Gastroesophageal sphincter (tissue), 4 donors: ENCODE data around the gene SFMBT2. TPM values are rescaled to one million over a fixed set of nuclear protein-coding genes. Genes with fewer than 3 reads are reported as not detected.

Source experiments
- ATAC-seq: fragments of 150-250 bp; one replicate; pipeline ENCODE4 v1.9.1; 2016; ENCODE audit warnings: mild to moderate bottlenecking, moderate library complexity
- H3K27ac ChIP-seq, 4 donors: fragments of 200-600 bp; sonication (generic) in 3 of 4; 1 replicate in 3 of 4; 2 replicates in 1 of 4; pipeline ENCODE4 v1.5.1; 2016 to 2019
- H3K27me3 ChIP-seq: fragments of 200-600 bp; sonication (generic); one replicate; pipeline ENCODE4 v1.5.1; 2019
- H3K36me3 ChIP-seq, 2 donors: fragments of 200-600 bp; sonication (generic); one replicate each; pipeline ENCODE4 v1.5.1; 2019; ENCODE audit warnings: control low read depth in 1 of 2
- H3K4me1 ChIP-seq, 3 donors: fragments of 200-600 bp; sonication (generic); 1 replicate in 2 of 3; 2 replicates in 1 of 3; pipeline ENCODE4 v1.5.1; 2016 to 2019; ENCODE audit warnings: control low read depth in 2 of 3
- H3K4me3 ChIP-seq, 2 donors: fragments of 200-600 bp; sonication (generic); one replicate each; pipeline ENCODE4 v1.5.1; 2019; ENCODE audit warnings: mild to moderate bottlenecking in 1 of 2, moderate library complexity in 1 of 2
- H3K9me3 ChIP-seq, 3 donors: fragments of 200-600 bp; sonication (generic); one replicate each; pipeline ENCODE4 v1.5.1; 2017 to 2019; ENCODE audit warnings: control low read depth in 2 of 3
- EP300 ChIP-seq: sonication (generic); formaldehyde crosslinking; IDR thresholded peaks from one replicate; pipeline ENCODE4 v1.6.1; 2017; ENCODE audit warnings: antibody characterized with exemption, mild to moderate bottlenecking
- POLR2A ChIP-seq, 2 donors: fragments of 450-650 bp; IDR thresholded peaks; one replicate each; pipeline ENCODE4 v1.6.1; 2017; ENCODE audit warnings: antibody characterized with exemption in 2 of 2, mild to moderate bottlenecking in 2 of 2, moderate library complexity in 1 of 2
- POLR2AphosphoS5 ChIP-seq: sonication (generic); formaldehyde crosslinking; IDR thresholded peaks from one replicate; pipeline ENCODE4 v1.6.1; 2017; ENCODE audit warnings: antibody characterized with exemption
- WGBS, 2 donors: methylation state at CpG; one replicate each; pipeline ENCODE4 v1.1.5; 2018; ENCODE audit warnings: low coverage in 1 of 2; 5-methylcytosine and 5-hydroxymethylcytosine counted together
- total RNA-seq, 4 donors: library from RNA; depleted of rRNA; stranded (reverse); fragments of >200 nt; gene quantifications; one replicate each; pipeline ENCODE4 v1.1.0, GENCODE V29; 2016
- TF ChIP-seq, protein P1 (sequence below), 4 experiments: fragments of 200-600 bp in 2 of 4; fragments of 450-650 bp in 2 of 4; sonication (generic) in 1 of 4; IDR thresholded peaks; one replicate each; pipeline ENCODE4 v1.5.1; 2017 to 2019; ENCODE audit warnings: antibody characterized with exemption in 4 of 4, mild to moderate bottlenecking in 2 of 4, moderate library complexity in 2 of 4

SFMBT2 gene
- total RNA-seq, 4 donors from 2014 or later: 6.9 to 14.3 (median 11.4) TPM

DNA sequence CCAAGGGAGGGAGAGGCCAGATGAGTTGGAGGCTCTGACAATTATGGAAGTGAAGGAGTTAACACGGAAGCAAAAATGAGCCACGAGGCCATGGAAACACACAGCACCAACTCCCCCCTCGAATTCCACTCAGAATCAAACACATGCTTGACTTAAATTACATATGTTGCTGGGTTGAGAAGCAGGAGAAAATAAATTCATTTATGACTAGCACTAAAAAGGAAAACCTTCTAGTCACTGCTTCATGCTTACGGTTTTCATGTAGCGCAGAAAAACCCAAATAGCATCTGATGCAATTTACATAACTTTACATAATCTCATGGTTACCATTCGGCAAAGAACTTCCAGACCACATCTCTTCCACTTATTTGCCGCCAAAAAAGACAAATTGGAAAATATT is 51.5 kb downstream of the SFMBT2 start:
- ATAC-seq: no peak
- no peak overlapping the region for H3K4me3 ChIP-seq
- H3K4me1 ChIP-seq: no peaks in the 10 kb centered on the region
- no peak overlapping the region for H3K27ac ChIP-seq
- 71 to 88% methylated on average over 7 of the region's 7 CpGs for WGBS, 2 donors
- H3K9me3 ChIP-seq: no peaks in the 10 kb centered on the region
- peaks cover 0 to 45% of the 10 kb centered on the region in 2 donors for H3K36me3 ChIP-seq
- TF ChIP-seq POLR2AphosphoS5 (no peak), POLR2A (IDR thresholded peaks at IDR 0.05) (no peak), EP300 (no peak)
- TF ChIP-seq, protein P1, sequence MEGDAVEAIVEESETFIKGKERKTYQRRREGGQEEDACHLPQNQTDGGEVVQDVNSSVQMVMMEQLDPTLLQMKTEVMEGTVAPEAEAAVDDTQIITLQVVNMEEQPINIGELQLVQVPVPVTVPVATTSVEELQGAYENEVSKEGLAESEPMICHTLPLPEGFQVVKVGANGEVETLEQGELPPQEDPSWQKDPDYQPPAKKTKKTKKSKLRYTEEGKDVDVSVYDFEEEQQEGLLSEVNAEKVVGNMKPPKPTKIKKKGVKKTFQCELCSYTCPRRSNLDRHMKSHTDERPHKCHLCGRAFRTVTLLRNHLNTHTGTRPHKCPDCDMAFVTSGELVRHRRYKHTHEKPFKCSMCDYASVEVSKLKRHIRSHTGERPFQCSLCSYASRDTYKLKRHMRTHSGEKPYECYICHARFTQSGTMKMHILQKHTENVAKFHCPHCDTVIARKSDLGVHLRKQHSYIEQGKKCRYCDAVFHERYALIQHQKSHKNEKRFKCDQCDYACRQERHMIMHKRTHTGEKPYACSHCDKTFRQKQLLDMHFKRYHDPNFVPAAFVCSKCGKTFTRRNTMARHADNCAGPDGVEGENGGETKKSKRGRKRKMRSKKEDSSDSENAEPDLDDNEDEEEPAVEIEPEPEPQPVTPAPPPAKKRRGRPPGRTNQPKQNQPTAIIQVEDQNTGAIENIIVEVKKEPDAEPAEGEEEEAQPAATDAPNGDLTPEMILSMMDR (IDR thresholded peaks at IDR 0.05): no peak
- no peaks in the 10 kb centered on the region for H3K27me3 ChIP-seq

DNA sequence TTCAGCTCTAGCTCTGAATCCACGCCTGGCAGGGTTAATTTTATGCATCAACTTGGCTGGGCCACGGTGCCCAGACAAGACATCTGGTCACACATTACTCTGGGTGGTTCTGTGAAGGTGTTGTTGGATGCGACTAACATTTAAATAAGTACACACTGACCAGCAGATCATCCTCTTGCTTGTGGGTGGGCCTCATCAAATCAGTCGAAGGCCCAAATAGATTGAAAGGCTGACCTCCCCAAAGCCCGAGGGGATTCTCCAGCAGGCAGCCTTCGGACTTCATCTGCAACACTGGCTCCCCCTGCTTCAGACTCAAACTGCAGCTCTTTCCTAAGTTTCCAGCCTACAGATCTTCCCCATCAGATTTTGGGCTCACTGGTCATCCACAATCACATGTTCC is 53.6 kb downstream of the SFMBT2 start:
- H3K27ac ChIP-seq: no peak overlapping the region
- peaks cover 0 to 31% of the 10 kb centered on the region in 2 donors for H3K36me3 ChIP-seq
- H3K9me3 ChIP-seq: no peaks in the 10 kb centered on the region
- no peak for ATAC-seq
- TF ChIP-seq POLR2AphosphoS5: no peak
- TF ChIP-seq POLR2A (IDR thresholded peaks at IDR 0.05): no peak
- TF ChIP-seq, protein P1 (IDR thresholded peaks at IDR 0.05): no peak
- TF ChIP-seq EP300: no peak
- WGBS, 2 donors: 100% methylated on average over 1 of the region's 6 CpGs
- H3K4me1 ChIP-seq: no peaks in the 10 kb centered on the region
- no peak overlapping the region for H3K4me3 ChIP-seq
- H3K27me3 ChIP-seq: no peaks in the 10 kb centered on the region

DNA sequence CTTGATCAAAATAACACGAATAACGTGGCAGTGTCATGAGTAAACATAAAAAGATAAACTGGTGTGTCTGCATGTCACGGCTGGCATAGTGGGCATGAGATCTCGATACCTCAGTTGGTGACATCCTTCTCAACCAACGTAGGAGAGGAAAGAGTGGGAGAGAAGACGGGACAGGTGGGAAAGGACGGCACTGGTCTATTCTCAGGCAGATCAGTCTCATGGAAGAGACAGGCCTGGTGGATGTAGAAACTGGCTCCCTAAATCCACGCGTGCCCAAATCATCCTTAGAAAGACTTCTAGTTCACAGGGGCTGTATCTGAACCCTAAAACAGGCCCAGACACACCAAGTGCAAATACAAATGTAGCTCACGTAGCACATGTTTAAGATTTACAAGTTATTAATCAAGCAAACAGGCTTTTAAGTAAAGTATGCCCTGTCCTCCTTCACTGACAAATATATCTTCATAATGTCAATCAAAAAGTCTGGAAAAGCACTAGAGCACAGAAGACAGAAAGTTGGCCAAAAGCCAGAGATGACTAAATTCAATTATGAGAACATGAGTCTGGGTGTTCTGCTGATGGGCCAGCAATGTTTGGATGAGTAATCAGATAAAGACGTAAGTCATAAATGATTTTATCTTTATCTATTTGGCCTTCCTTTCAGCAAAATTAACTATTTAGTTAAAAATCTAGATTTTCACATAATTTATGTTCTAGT is 56.3 kb downstream of the SFMBT2 start:
- H3K27ac ChIP-seq: no peak overlapping the region
- no peaks in the 10 kb centered on the region for H3K9me3 ChIP-seq
- TF ChIP-seq, protein P1 (IDR thresholded peaks at IDR 0.05): no peak
- TF ChIP-seq POLR2A (IDR thresholded peaks at IDR 0.05) (no peak), EP300 (no peak), POLR2AphosphoS5 (no peak)
- no peaks in the 10 kb centered on the region for H3K27me3 ChIP-seq
- H3K4me3 ChIP-seq: no peak overlapping the region
- no peaks in the 10 kb centered on the region for H3K4me1 ChIP-seq
- H3K36me3 ChIP-seq: peaks cover 0 to 36% of the 10 kb centered on the region in 2 donors
- ATAC-seq: no peak
- 78 to 81% methylated on average over 9 to 11 of the region's 11 CpGs for WGBS, 2 donors

DNA sequence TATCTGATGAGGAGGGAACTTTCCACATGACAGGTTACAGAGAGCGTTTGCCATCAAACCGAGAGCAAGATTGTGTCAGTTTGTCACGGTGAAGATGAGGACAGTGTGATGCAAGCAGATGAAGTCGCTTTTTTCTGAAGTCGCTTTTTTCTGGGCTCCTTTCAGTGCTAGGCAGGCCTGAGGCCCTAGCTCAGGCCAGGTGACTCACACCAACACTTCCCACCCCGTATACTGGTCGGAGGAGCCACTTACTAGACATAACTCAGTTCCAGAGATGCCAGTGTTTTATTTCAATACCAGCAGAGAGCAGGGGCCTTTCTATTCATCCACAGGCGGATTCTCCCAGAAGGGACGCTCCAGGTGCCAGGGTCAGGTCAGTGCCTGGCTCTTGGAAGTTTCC is 58.9 kb downstream of the SFMBT2 start:
- Histone ChIP-seq H3K9me3 (no peaks in the 10 kb centered on the region), H3K36me3 (peaks cover 0 to 13% of the 10 kb centered on the region in 2 donors), H3K4me3 (no peak overlapping the region), H3K27ac (no peak overlapping the region), H3K4me1 (no peaks in the 10 kb centered on the region), H3K27me3 (no peaks in the 10 kb centered on the region)
- ATAC-seq: no peak
- TF ChIP-seq EP300 (no peak), POLR2A (IDR thresholded peaks at IDR 0.05) (no peak), POLR2AphosphoS5 (no peak)
- TF ChIP-seq, protein P1 (IDR thresholded peaks at IDR 0.05): no peak
- 95 to 97% methylated on average over 7 to 9 of the region's 9 CpGs for WGBS, 2 donors

DNA sequence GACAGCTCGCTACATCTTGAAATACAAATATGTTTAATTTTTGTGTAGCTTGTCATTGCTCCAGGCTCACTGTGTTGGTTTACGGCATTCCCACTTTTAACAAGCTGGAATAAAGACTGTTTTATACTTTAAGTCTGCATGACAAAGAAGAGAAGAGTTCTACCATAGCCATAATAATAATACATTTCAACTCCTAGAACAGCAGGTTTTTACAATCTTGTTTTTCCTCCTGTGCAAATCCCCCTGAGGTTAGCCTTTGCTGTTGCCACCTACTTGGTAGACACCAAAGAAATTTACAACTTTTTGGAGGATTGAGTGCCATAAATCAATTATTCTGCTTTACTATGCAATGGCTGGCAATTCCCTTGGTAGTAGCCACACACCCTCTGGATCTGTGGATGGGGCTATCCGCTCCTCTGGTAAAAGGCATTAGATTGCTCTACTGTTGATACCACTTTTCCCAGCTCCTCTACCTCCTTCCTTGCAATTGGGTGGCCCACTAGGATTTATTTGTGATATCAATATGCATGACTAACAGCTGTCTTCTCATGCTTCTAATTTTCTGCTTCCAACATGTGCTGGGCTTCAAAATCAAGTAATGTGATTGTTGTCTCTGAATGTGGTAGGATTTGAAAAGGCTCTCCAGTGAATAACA is 60.2 kb downstream of the SFMBT2 start:
- peaks cover 0 to 4% (median 4%) of the 10 kb centered on the region in 3 donors for H3K4me1 ChIP-seq
- H3K27me3 ChIP-seq: no peaks in the 10 kb centered on the region
- peaks cover 0 to 13% of the 10 kb centered on the region in 2 donors for H3K36me3 ChIP-seq
- ATAC-seq: no peak
- WGBS, 2 donors: 95 to 100% methylated on average over 2 to 3 of the region's 3 CpGs
- no peaks in the 10 kb centered on the region for H3K9me3 ChIP-seq
- no peak overlapping the region for H3K27ac ChIP-seq
- TF ChIP-seq EP300: no peak
- TF ChIP-seq, protein P1 (IDR thresholded peaks at IDR 0.05): no peak
- TF ChIP-seq POLR2A (IDR thresholded peaks at IDR 0.05): no peak
- no peak for TF ChIP-seq POLR2AphosphoS5
- no peak overlapping the region for H3K4me3 ChIP-seq
